HG02938 (cell line): ENCODE results near the gene C22orf31.
"Not testable (repeated sequence)": the region's sequence is repeated elsewhere in the genome, so short reads cannot be mapped to it uniquely, and the experiment has no call there.

ENCODE experiments used
- ATAC-seq: cut with Tn5 transposase; IDR thresholded peaks from one replicate; pipeline ENCODE4 v1.9.1; 2021; ENCODE audit warnings: mild to moderate bottlenecking, moderate library complexity; ENCODE audit not compliant: unreplicated experiment

Gene C22orf31

DNA sequence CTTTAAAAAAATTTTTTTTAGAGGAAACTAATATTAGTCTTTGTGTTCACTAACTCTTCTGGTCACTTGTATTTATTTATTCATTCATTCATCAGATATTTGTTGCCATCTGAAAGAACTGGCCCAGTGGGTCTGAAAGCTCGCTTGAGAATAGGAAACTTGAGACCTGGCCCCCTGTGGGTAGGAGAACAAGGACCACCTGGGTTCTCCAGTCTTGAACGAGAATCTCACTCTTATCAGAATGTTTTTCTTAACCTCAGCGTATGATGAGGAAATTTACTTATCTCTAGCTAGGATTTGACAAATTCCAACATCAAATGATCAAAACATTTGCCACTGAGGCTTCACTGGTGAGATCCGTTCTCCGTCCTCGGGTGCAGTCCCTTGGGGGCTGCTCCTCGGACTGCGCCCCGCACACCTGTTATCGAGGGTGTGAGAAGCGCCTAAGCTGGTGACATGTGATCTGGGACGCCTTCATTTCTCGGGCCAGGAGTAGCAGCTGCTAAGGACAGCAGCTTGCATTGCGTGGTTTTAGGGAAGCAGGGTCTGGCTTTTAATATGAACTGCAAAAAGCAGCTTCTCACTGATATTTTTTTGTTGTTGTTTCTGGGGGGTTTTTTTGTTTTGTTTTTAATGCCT is 6.3 kb downstream of the C22orf31 start:
- no peak for ATAC-seq

DNA sequence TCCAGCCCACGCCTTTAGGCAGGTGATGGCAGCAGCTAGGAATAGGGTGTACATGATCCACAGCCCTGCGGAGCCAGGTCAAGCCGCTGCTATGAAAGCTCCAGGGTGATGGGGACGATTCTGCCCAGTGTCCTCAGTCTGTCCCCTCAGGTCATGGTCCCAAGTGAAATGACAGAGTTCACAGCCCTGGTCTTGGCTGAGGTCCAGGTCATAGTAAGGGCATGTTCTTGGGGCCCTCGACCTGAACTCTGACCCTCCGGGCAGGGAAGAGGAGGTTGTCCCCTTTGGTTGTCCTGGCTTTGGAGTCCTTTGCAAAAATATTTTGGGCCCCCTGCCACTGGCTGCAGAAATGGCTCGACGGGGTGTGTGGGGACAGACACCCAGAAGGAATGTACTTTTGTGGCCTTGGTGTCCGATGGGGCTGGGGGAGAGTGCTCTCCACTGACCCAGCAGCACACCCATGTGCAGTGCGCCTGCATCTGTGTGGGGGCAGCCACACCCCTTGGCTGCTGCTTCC is 7.3 kb downstream of the C22orf31 start:
- ATAC-seq: no peak

- no peak for ATAC-seq
These were observed 8.5 kb downstream of the C22orf31 start for GRCh38 chr22:29053048-29053702.

DNA sequence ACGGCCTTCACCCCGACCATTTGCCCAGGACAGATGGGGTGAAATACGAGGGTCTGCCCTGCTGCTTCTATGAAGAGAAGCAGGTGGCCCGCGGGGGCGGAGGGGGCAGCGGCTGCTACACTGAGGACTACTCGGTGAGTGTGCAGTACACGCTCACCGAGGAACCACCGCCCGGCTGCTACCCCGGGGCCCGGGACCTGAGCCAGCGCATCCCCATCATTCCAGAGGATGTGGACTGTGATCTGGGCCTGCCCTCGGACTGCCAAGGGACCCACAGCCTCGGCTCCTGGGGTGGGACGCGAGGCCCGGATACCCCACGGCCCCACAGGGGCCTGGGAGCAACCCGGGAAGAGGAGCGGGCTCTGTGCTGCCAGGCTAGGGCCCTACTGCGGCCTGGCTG is 11.2 kb downstream of the C22orf31 start:
- ATAC-seq: no peak

DNA sequence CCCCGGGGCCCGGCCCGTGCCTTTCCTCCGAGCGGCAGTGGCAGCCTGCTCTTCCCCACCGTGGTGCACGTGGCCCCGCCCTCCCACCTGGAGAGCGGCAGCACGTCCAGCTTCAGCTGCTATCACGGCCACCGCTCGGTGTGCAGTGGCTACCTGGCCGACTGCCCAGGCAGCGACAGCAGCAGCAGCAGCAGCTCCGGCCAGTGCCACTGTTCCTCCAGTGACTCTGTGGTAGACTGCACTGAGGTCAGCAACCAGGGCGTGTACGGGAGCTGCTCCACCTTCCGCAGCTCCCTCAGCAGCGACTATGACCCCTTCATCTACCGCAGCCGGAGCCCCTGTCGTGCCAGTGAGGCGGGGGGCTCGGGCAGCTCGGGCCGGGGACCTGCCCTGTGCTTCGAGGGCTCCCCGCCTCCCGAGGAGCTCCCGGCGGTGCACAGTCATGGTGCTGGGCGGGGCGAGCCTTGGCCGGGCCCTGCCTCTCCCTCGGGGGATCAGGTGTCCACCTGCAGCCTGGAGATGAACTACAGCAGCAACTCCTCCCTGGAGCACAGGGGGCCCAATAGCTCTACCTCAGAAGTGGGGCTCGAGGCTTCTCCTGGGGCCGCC is 11.9 kb downstream of the C22orf31 start:
- ATAC-seq: no peak

DNA sequence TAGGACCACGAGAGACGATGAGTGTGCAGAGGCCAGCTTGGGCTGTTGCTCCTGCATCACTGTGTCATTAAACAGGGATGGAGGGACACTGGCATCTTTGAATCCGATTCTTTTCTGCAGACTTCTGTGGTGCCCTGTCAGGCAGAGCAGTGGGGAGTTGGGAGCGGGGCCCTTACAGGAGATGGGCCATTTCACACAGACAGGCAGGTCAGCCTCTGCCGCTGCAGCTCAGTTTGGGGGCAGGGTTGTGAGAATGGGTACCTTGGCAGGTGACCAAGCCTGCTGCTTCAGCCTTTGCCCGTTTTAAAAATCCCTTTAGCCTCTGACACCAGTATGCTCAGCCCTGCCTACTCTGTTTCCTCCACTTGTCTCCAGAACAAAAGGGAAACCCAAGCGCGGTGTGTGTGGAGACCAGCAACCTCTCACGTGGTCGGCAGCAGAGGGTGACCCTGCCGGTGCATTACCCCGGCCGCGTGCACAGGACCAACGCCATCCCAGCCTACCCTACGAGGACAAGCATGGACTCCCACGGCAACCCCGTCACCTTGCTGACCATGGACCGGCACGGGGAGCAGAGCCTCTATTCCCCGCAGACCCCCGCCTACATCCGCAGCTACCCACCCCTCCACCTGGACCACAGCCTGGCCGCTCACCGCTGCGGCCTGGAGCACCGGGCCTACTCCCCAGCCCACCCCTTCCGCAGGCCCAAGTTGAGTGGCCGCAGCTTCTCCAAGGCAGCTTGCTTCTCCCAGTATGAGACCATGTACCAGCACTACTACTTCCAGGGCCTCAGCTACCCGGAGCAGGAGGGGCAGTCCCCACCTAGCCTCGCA is 12.6 kb downstream of the C22orf31 start:
- ATAC-seq: no peak

GRCh38 chr22:29044657-29045176 is 16.9 kb downstream of the C22orf31 start:
- no peak for ATAC-seq

DNA sequence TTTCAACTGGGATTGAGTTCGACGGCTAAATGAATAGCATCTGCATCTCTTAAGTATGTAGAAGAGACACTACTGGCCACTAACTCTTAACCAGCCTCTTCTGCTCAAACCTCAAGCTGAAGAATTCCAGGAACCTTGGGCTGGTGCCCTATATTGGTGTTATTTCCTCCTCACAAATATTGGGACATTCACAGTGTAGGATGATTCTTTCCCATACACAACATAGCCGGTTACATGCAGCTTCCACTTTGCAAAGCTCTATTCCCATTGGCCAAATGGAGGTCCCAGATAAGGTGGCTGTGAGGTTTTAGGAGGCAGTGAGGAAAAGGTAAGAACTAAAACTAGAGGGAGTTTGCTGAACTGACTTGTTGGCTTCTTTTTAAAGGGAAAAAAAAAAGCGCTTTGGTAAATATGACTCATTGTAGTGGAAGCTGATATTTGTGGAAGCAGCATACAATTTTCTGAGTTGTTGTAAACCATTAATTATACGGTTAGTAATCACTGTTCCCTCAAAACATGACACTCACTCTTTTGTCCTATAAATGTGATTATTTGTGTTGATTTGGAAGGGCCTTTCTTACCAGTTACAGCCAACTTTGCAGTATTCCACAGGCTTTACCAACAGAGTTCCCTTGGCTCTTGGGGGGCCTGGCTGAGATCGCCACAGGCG is 17.6 kb downstream of the C22orf31 start:
- no peak for ATAC-seq

DNA sequence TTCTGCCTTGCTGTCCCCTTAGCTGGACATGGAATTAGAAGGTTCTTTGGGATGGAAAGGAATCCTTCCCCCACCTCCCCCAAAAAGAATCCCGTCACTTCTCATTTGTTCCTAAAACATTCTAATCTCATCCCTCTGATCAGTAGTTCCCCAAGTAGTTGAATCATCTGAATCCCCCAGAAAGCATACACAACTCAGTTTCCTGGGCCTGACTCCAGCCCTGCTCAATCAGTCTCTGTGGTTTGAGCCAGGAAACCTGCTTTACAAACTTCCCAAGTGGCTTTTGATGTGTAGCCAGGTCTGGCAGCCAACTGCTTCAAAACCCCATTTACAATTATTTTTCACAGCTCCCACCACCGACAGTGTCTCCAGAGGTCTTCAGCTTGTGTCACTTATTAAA is 20.2 kb downstream of the C22orf31 start:
- no peak for ATAC-seq

GRCh38 chr22:29040385-29041275 is 21.0 kb downstream of the C22orf31 start:
- ATAC-seq: no peak

- ATAC-seq: not testable (repeated sequence)
These were observed 21.9 kb downstream of the C22orf31 start for GRCh38 chr22:29039684-29040083.

GRCh38 chr22:29039148-29039547 is 22.5 kb downstream of the C22orf31 start:
- ATAC-seq: no peak

GRCh38 chr22:29037340-29037932 is 24.2 kb downstream of the C22orf31 start:
- ATAC-seq: no peak

- ATAC-seq: no peak
These were observed 29.0 kb downstream of the C22orf31 start for GRCh38 chr22:29032584-29032983.

GRCh38 chr22:29032014-29032475 is 29.6 kb downstream of the C22orf31 start:
- ATAC-seq: no peak

- ATAC-seq: no peak
These were observed 30.2 kb downstream of the C22orf31 start for GRCh38 chr22:29031227-29032011.

GRCh38 chr22:29030618-29031226 is 30.9 kb downstream of the C22orf31 start:
- no peak for ATAC-seq
